ENCODE data around the gene PSMB3.

Gene PSMB3

DNA sequence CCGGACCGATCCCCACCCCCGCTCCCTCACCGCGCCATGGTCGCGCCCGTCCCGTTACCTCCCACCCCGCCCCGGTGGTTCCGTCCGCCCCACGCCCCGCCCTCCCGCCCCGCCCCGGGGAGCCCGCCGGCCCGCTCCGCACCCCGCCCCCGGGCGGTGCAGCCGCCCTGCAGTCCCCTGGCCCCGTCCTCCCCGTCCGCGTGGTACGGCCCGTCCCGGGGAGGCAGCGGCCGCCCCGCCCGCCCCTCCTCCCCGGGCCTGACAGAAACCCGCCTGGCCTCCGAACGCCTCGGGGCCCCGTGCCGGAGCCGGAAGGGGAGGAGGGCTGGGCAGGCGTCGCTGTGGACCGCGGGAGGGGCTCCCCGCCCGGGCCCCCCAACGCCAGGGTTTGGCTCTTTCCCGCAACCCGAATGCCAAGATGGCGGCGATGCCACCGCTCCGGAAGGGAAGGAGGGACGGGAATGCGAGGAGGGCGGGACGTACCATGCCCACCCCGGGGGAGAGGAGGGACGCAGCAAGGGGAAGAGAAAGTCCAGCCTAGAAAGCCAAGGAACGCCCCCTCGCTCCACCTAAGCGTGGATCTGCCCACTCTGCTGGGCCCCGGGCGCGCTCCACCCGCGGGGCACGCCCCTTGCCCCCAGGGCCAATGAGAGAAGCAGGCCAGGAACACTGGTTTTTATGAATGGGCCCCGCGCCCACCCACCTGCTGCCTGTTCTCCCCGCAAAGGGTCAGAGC, 47.1 kb downstream of the PSMB3 start, which contains the start of gene PIP4K2B:
Gene PIP4K2B (minus strand): TSS at position 56 of the 736 bp plus-strand sequence. CDS start 132 bp downstream, outside the sequence.
- Histone ChIP-seq H3K36me3 (ENCODE audit: control insufficient read depth in 2 of 2, insufficient read depth in 2 of 2, low read length in 2 of 2) (peaks cover 21 to 25% of the 10 kb centered on the region in 2 donors), H3K27me3 (ENCODE audit: control insufficient read depth in 1 of 2, insufficient read depth in 2 of 2, low read length in 2 of 2) (no peaks in the 10 kb centered on the region), H3K4me1 (ENCODE audit: control insufficient read depth, insufficient read depth, low read length) (peaks cover 20% of the 10 kb centered on the region), H3K9ac (ENCODE audit: low read length in 2 of 2) (peak within 1 kb of the TSS; percentile 88), H3K4me3 (ENCODE audit: low read length in 2 of 2) (peak within 1 kb of the TSS; percentile 84 to 93), H3K9me3 (ENCODE audit: control insufficient read depth in 2 of 2, low read length in 2 of 2) (no peaks in the 10 kb centered on the region), H3K27ac (ENCODE audit: low read length) (peak within 1 kb of the TSS; percentile 93)

DNA sequence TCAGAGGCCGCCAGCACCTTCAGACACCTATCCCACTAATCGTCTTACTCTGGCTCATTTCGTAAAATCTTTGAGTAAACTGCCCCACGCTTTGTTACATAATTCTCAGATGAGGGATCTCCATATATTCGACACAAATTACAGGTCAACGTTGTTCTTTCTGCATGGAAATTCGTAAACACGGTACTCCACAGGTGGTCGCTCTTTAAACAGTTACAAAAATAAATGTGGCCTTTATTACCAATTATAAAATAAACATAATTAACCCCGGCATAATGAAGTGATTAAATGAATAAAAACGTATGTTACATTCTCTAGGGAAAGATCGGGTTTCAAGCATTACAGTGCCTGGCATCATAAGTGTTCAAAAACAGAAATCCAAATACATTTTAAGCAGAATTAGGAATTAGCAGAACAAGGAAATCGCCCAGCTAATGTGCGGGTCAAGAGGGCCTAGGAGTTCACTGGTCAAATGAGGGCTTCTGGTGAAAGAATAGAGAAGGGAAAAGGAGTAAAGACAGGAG, 47.8 kb downstream of the PSMB3 start:
- Histone ChIP-seq H3K36me3 (ENCODE audit: control insufficient read depth in 2 of 2, insufficient read depth in 2 of 2, low read length in 2 of 2) (peaks cover 23 to 26% of the 10 kb centered on the region in 2 donors), H3K9ac (ENCODE audit: low read length in 2 of 2) (peak overlapping the region; percentile 79 to 88), H3K4me1 (ENCODE audit: control insufficient read depth, insufficient read depth, low read length) (peaks cover 20% of the 10 kb centered on the region), H3K9me3 (ENCODE audit: control insufficient read depth in 2 of 2, low read length in 2 of 2) (no peaks in the 10 kb centered on the region), H3K27me3 (ENCODE audit: control insufficient read depth in 1 of 2, insufficient read depth in 2 of 2, low read length in 2 of 2) (no peaks in the 10 kb centered on the region), H3K27ac (ENCODE audit: low read length) (peak overlapping the region; percentile 93), H3K4me3 (ENCODE audit: low read length in 2 of 2) (peak overlapping the region; percentile 61 to 74)

DNA sequence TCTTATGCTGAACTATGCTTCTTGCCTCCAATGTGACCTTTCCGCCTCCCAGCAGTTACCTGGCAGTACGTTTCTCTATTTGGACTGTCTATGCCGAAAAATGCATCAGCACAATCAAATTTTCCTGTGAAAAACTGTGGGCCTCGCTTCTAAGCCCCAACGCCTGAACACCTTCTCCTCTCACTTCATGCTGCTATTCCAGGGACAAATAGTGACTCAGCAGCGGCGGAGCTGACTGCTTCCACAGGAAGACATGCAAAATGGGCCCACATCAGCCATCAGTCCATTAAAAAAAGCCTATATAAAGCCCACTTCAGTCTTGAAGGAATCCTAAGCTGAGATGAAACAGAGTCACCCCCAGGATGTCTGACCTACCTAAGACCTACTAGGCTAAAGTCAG, 57.3 kb downstream of the PSMB3 start:
- no peaks in the 10 kb centered on the region for H3K4me1 ChIP-seq (ENCODE audit: control insufficient read depth, insufficient read depth, low read length)
- H3K9me3 ChIP-seq (ENCODE audit: control insufficient read depth in 2 of 2, low read length in 2 of 2): no peaks in the 10 kb centered on the region
- H3K36me3 ChIP-seq (ENCODE audit: control insufficient read depth in 2 of 2, insufficient read depth in 2 of 2, low read length in 2 of 2): peaks cover 54 to 60% of the 10 kb centered on the region in 2 donors
- no peak overlapping the region for H3K9ac ChIP-seq (ENCODE audit: low read length in 2 of 2)
- no peak overlapping the region for H3K4me3 ChIP-seq (ENCODE audit: low read length in 2 of 2)
- H3K27me3 ChIP-seq (ENCODE audit: control insufficient read depth in 1 of 2, insufficient read depth in 2 of 2, low read length in 2 of 2): no peaks in the 10 kb centered on the region
- H3K27ac ChIP-seq (ENCODE audit: low read length): no peak overlapping the region
